HCT116 (cell line): Measurements from ENCODE around the gene ATG4D. TPM values are rescaled to one million over a fixed set of nuclear protein-coding genes. Genes with fewer than 3 reads are reported as not detected.

Source experiments
- ATAC-seq: fragments of 200-7000 bp; cut with Tn5 transposase; 2 replicates; pipeline ENCODE4 v1.9.1; 2020; ENCODE audit warnings: mild to moderate bottlenecking, moderate library complexity
- BruUV-seq: library from RNA; stranded (reverse); fragments of 400-500 nt; replicated peaks from 2 replicates; lab custom pipeline; 2021; lab: Mats Ljungman, UMichigan
- CTCF ChIA-PET: fragments of 300-600 bp; sonication (Branson Sonifier 250); formaldehyde crosslinking; loops from one replicate; lab custom pipeline; 2021; ENCODE audit warnings: antibody characterized with exemption; lab: Charles Lee
- POLR2A ChIA-PET: fragments of 300-600, 350-600 bp; sonication (Branson Sonifier 250); formaldehyde crosslinking; loops from one replicate; lab custom pipeline; 2021; ENCODE audit warnings: antibody characterized with exemption; lab: Charles Lee
- RAD21 ChIA-PET, 2 experiments: fragments of 300-600 bp; sonication (Branson Sonifier 250); formaldehyde crosslinking; loops; one replicate each; lab custom pipeline; 2023; ENCODE audit warnings: low total read pairs in 2 of 2; ENCODE audit not compliant: uncharacterized antibody in 2 of 2, unreplicated experiment in 2 of 2, low non-redundant PET in 1 of 2; lab: Charles Lee
- DNase-seq: peaks from one replicate; pipeline ENCODE4 v3.0.0-alpha.2; 2010; ENCODE audit warnings: low read depth, low spot score
- H2AFZ ChIP-seq: fragments of 200-600 bp; shearing (Covaris generic), sonication (generic); 2 replicates; pipeline ENCODE4 v1.6.1; 2017; ENCODE audit warnings: low read depth, mixed run types, mixed read lengths, antibody characterized with exemption, low read length; ENCODE audit not compliant: poor library complexity, severe bottlenecking
- H3K27ac ChIP-seq: 2 replicates; pipeline ENCODE4 v1.5.1; 2012; ENCODE audit warnings: low read depth, low read length
- H3K27me3 ChIP-seq: fragments of 200-600 bp; sonication (generic); 2 replicates; pipeline ENCODE4 v1.6.1; 2016; ENCODE audit warnings: mixed run types, low read length, mixed read lengths; ENCODE audit not compliant: insufficient read depth
- H3K36me3 ChIP-seq, 2 experiments: fragments of 200-500 bp in 1 of 2; fragments of 200-600 bp in 1 of 2; sonication (Bioruptor generic) in 1 of 2; sonication (generic) in 1 of 2; 2 replicates each; pipeline versions ENCODE4 v1.5.1 to v1.6.1; 2014 to 2016; ENCODE audit warnings: low read length in 2 of 2, inconsistent platforms in 1 of 2, mixed read lengths in 1 of 2, mixed run types in 1 of 2; ENCODE audit not compliant: insufficient read depth in 2 of 2, control insufficient read depth in 1 of 2
- H3K4me1 ChIP-seq, 2 experiments: fragments of 200-600 bp in 1 of 2; sonication (generic) in 1 of 2; 2 replicates each; pipeline versions ENCODE4 v1.5.1 to v1.6.1; 2012 to 2017; ENCODE audit warnings: low read length in 2 of 2, inconsistent platforms in 1 of 2, mild to moderate bottlenecking in 1 of 2, mixed read lengths in 1 of 2, mixed run types in 1 of 2, moderate library complexity in 1 of 2; ENCODE audit not compliant: insufficient read depth in 2 of 2, control insufficient read depth in 1 of 2
- H3K4me2 ChIP-seq: fragments of 200-600 bp; sonication (generic); 2 replicates; pipeline ENCODE4 v1.6.1; 2017; ENCODE audit warnings: mixed run types, low read length, mixed read lengths
- H3K4me3 ChIP-seq, 2 experiments: fragments of 200-600 bp in 1 of 2; sonication (generic) in 1 of 2; replicated peaks in 1 of 2; 2 replicates each; pipeline ENCODE4 v1.5.1; 2011 to 2016; ENCODE audit warnings: low read length in 2 of 2, control low read depth in 1 of 2, low read depth in 1 of 2, mild to moderate bottlenecking in 1 of 2, mixed read lengths in 1 of 2, mixed run types in 1 of 2
- H3K79me2 ChIP-seq: fragments of 200-600 bp; sonication (generic); 2 replicates; pipeline ENCODE4 v1.6.1; 2017; ENCODE audit warnings: mild to moderate bottlenecking, mixed run types, low read length, moderate library complexity, mixed read lengths; ENCODE audit not compliant: insufficient read depth
- H3K9ac ChIP-seq: fragments of 200-600 bp; sonication (generic); 2 replicates; pipeline ENCODE4 v1.6.1; 2016; ENCODE audit warnings: low read length, mixed read lengths
- H3K9me2 ChIP-seq: fragments of 200-600 bp; sonication (generic), shearing (Covaris generic); 2 replicates; pipeline ENCODE4 v1.6.1; 2017; ENCODE audit warnings: mixed run types, mild to moderate bottlenecking, moderate library complexity; ENCODE audit not compliant: insufficient read depth
- H3K9me3 ChIP-seq, 2 experiments: fragments of 200-500 bp in 1 of 2; fragments of 200-600 bp in 1 of 2; sonication (Bioruptor generic) in 1 of 2; sonication (generic) in 1 of 2; 2 replicates each; pipeline ENCODE4 v1.6.1; 2014 to 2017; ENCODE audit warnings: low read length in 2 of 2, mixed read lengths in 2 of 2, inconsistent platforms in 1 of 2, low read depth in 1 of 2, mild to moderate bottlenecking in 1 of 2, mixed run types in 1 of 2, moderate library complexity in 1 of 2; ENCODE audit not compliant: control insufficient read depth in 1 of 2, insufficient read depth in 1 of 2
- H4K20me1 ChIP-seq: fragments of 200-600 bp; sonication (generic), shearing (Covaris generic); 2 replicates; pipeline ENCODE4 v1.6.1; 2017; ENCODE audit warnings: mixed run types, mild to moderate bottlenecking, moderate library complexity; ENCODE audit not compliant: insufficient read depth
- CBX3 ChIP-seq: IDR thresholded peaks from 2 replicates; pipeline ENCODE4 v1.6.1; 2012; ENCODE audit warnings: low read depth
- CTCF ChIP-seq, 3 experiments: fragments of 200-600 bp in 1 of 3; sonication (generic) in 1 of 3; IDR thresholded peaks in 2 of 3; conservative IDR thresholded peaks in 1 of 3; 2 replicates each; pipeline ENCODE4 v1.5.1; 2012 to 2017; ENCODE audit warnings: low read depth in 2 of 3, low read length in 2 of 3, antibody characterized with exemption in 1 of 3, borderline replicate concordance in 1 of 3, control low read depth in 1 of 3, mild to moderate bottlenecking in 1 of 3, mixed read lengths in 1 of 3, mixed run types in 1 of 3, moderate library complexity in 1 of 3; ENCODE audit not compliant: insufficient read depth in 1 of 3
- EGR1 ChIP-seq: IDR thresholded peaks from 2 replicates; pipeline ENCODE4 v1.6.1; 2012; ENCODE audit warnings: low read depth
- ELF1 ChIP-seq: IDR thresholded peaks from 2 replicates; pipeline ENCODE4 v1.6.1; 2012; ENCODE audit warnings: low read depth, borderline replicate concordance
- EZH2phosphoT487 ChIP-seq: fragments of 200-600 bp; IDR thresholded peaks from 2 replicates; pipeline ENCODE4 v1.6.1; 2018; ENCODE audit warnings: antibody characterized with exemption, borderline replicate concordance
- MAX ChIP-seq: IDR thresholded peaks from 2 replicates; pipeline ENCODE4 v1.6.1; 2012
- POLR2AphosphoS5 ChIP-seq: IDR thresholded peaks from 2 replicates; pipeline ENCODE4 v1.6.1; 2011; ENCODE audit warnings: mild to moderate bottlenecking, low read depth, low read length, moderate library complexity
- SP1 ChIP-seq: IDR thresholded peaks from 2 replicates; pipeline ENCODE4 v1.6.1; 2012; ENCODE audit warnings: low read depth
- YY1 ChIP-seq: IDR thresholded peaks from 2 replicates; pipeline ENCODE4 v1.6.1; 2011; ENCODE audit warnings: low read length, low read depth, moderate library complexity, mild to moderate bottlenecking; ENCODE audit not compliant: insufficient replicate concordance; ENCODE audit errors: extremely low read depth
- ZBTB33 ChIP-seq: IDR thresholded peaks from 2 replicates; pipeline ENCODE4 v1.6.1; 2011; ENCODE audit warnings: mild to moderate bottlenecking, low read length, moderate library complexity; ENCODE audit not compliant: insufficient replicate concordance; ENCODE audit errors: extremely low read depth
- intact Hi-C: fragments of 100-400 bp; cut with micrococcal nuclease; formaldehyde crosslinking; loops from 2 replicates; pipeline ENCODE4 v1.10.0; 2022
- total RNA-seq: library from RNA; stranded (reverse); gene quantifications from one replicate; pipeline ENCODE4 v1.2.1, GENCODE V29; 2021; ENCODE audit not compliant: unreplicated experiment

Gene ATG4D
- total RNA-seq, 1 experiment from 2014 or later: 45.4 TPM

GRCh38 chr19:10521461-10522171 is 22.1 kb upstream of the ATG4D start:
- POLR2A ChIA-PET: no interaction called here
- Histone ChIP-seq H4K20me1 (no peaks in the 10 kb centered on the region), H3K79me2 (no peaks in the 10 kb centered on the region), H3K4me3 (no peak overlapping the region), H3K4me2 (no peak overlapping the region), H3K27ac (no peak overlapping the region), H2AFZ (no peak overlapping the region), H3K9ac (no peak overlapping the region), H3K9me2 (no peaks in the 10 kb centered on the region), H3K9me3 (no peaks in the 10 kb centered on the region), H3K4me1 (peaks cover 13 to 36% of the 10 kb centered on the region in 2 experiments; a peak in 3 of 4 replicates), H3K27me3 (no peaks in the 10 kb centered on the region), H3K36me3 (no peaks in the 10 kb centered on the region)
- intact Hi-C loops: no loop called here
- RAD21 ChIA-PET: no interaction called here
- CTCF ChIA-PET: interaction anchor here (0.6 kb wide), 1 partner anchor 22 kb away, joined by 3 read pairs; the partner anchor contains the start of gene ATG4D
- DNase-seq: no peak
- TF ChIP-seq MAX: no peak
- TF ChIP-seq CBX3: no peak
- TF ChIP-seq ELF1: no peak
- no peak for TF ChIP-seq SP1
- no peak for TF ChIP-seq CTCF (IDR thresholded peaks at IDR 0.05 in 2 of 3, conservative IDR thresholded peaks at IDR 0.05 in 1 of 3; ENCODE audit: borderline replicate concordance in 1 of 3, insufficient read depth in 1 of 3, low read depth in 2 of 3, low read length in 2 of 3)
- TF ChIP-seq ZBTB33: no peak
- TF ChIP-seq EGR1: no peak
- no peak for TF ChIP-seq EZH2phosphoT487
- TF ChIP-seq YY1: no peak
- no peak for TF ChIP-seq POLR2AphosphoS5
- no peak for ATAC-seq
- no TSS peak for BruUV-seq
